SK-N-SH (cell line): ENCODE results near the gene HIPK2.

Source experiments
- ELF1 ChIP-seq: IDR thresholded peaks from 2 replicates; pipeline ENCODE4 v1.4.0; 2012
- GABPA ChIP-seq: IDR thresholded peaks from 2 replicates; pipeline ENCODE4 v1.4.0; 2012; ENCODE audit warnings: low read depth, mild to moderate bottlenecking
- NRF1 ChIP-seq: IDR thresholded peaks from 2 replicates; pipeline ENCODE4 v1.6.1; 2012; ENCODE audit warnings: low read depth, mild to moderate bottlenecking, low read length
- POLR2AphosphoS5 ChIP-seq: IDR thresholded peaks from 2 replicates; pipeline ENCODE4 v1.6.1; 2012; ENCODE audit warnings: low read depth, low read length
- RAD21 ChIP-seq: IDR thresholded peaks from 2 replicates; pipeline ENCODE4 v1.6.1; 2012; ENCODE audit warnings: mild to moderate bottlenecking, low read length
- RCOR1 ChIP-seq: fragments of 150-350 bp; IDR thresholded peaks from 2 replicates; pipeline ENCODE4 v1.6.1; 2017; ENCODE audit warnings: antibody characterized with exemption, low read length
- RFX5 ChIP-seq: IDR thresholded peaks from 2 replicates; pipeline ENCODE4 v1.6.1; 2012; ENCODE audit warnings: mild to moderate bottlenecking, improper control_type of control experiment, low read length
- SIN3A ChIP-seq: IDR thresholded peaks from 2 replicates; pipeline ENCODE4 v1.6.1; 2012; ENCODE audit warnings: low read depth, mild to moderate bottlenecking, low read length, moderate library complexity, borderline replicate concordance
- TAF1 ChIP-seq: IDR thresholded peaks from 2 replicates; pipeline ENCODE4 v1.6.1; 2012; ENCODE audit warnings: low read depth, mild to moderate bottlenecking, low read length, moderate library complexity, borderline replicate concordance
- TF ChIP-seq, protein P1 (sequence below): fragments of 200-600 bp; sonication (generic); IDR thresholded peaks from 2 replicates; pipeline ENCODE4 v1.6.1; 2017; ENCODE audit warnings: antibody characterized with exemption, mild to moderate bottlenecking, moderate library complexity
- TF ChIP-seq, protein P2 (sequence below): IDR thresholded peaks from 2 replicates; pipeline ENCODE4 v1.6.1; 2012; ENCODE audit warnings: mild to moderate bottlenecking, low read depth, low read length, moderate library complexity
- TF ChIP-seq, protein P3 (sequence below): IDR thresholded peaks from 2 replicates; pipeline ENCODE4 v1.4.0; 2012; ENCODE audit warnings: low read depth
- TF ChIP-seq, protein P4 (sequence below): IDR thresholded peaks from 2 replicates; pipeline ENCODE4 v1.4.0; 2012; ENCODE audit warnings: low read depth, borderline replicate concordance
- TF ChIP-seq, protein P5 (sequence below): fragments of 150-350 bp; IDR thresholded peaks from 2 replicates; pipeline ENCODE4 v1.6.1; 2017; ENCODE audit warnings: antibody characterized with exemption, low read length, low read depth, borderline replicate concordance

DNA sequence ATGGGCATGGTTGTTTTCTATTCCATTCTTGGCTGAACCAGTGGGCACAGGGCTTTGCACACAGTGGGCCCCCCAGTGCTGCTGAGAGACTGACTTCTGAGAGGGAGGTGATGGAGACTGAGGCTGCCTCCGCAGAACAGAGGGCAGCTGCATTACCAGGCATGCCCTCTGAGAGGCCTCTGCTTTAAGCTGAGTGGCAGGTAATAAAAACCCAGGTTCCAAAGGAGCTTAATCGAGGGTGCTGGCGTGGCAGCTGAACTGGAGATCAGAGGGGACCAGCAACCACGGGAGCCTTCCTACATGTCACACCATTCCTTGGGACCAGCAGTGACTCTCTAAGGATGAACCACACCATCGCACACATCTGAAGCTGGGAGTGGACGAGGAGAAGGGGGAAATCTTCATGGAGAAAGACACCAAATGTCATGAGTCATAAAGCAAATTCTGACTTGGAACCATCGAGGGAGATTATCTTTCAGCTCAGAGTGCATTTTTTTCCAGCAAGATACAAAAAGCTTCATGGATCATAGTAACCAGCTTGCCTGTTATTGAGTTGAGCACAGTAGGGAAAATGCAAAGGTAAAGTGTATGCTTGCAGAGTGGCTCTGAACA, 24.6 kb downstream of the HIPK2 start:
- TF ChIP-seq, protein P1, sequence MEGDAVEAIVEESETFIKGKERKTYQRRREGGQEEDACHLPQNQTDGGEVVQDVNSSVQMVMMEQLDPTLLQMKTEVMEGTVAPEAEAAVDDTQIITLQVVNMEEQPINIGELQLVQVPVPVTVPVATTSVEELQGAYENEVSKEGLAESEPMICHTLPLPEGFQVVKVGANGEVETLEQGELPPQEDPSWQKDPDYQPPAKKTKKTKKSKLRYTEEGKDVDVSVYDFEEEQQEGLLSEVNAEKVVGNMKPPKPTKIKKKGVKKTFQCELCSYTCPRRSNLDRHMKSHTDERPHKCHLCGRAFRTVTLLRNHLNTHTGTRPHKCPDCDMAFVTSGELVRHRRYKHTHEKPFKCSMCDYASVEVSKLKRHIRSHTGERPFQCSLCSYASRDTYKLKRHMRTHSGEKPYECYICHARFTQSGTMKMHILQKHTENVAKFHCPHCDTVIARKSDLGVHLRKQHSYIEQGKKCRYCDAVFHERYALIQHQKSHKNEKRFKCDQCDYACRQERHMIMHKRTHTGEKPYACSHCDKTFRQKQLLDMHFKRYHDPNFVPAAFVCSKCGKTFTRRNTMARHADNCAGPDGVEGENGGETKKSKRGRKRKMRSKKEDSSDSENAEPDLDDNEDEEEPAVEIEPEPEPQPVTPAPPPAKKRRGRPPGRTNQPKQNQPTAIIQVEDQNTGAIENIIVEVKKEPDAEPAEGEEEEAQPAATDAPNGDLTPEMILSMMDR: peak; percentile 45
- TF ChIP-seq GABPA (no peak), TAF1 (no peak), NRF1 (no peak), RFX5 (no peak), POLR2AphosphoS5 (no peak), SIN3A (no peak), RAD21 (no peak), ELF1 (no peak), RCOR1 (no peak)
- TF ChIP-seq, protein P2, sequence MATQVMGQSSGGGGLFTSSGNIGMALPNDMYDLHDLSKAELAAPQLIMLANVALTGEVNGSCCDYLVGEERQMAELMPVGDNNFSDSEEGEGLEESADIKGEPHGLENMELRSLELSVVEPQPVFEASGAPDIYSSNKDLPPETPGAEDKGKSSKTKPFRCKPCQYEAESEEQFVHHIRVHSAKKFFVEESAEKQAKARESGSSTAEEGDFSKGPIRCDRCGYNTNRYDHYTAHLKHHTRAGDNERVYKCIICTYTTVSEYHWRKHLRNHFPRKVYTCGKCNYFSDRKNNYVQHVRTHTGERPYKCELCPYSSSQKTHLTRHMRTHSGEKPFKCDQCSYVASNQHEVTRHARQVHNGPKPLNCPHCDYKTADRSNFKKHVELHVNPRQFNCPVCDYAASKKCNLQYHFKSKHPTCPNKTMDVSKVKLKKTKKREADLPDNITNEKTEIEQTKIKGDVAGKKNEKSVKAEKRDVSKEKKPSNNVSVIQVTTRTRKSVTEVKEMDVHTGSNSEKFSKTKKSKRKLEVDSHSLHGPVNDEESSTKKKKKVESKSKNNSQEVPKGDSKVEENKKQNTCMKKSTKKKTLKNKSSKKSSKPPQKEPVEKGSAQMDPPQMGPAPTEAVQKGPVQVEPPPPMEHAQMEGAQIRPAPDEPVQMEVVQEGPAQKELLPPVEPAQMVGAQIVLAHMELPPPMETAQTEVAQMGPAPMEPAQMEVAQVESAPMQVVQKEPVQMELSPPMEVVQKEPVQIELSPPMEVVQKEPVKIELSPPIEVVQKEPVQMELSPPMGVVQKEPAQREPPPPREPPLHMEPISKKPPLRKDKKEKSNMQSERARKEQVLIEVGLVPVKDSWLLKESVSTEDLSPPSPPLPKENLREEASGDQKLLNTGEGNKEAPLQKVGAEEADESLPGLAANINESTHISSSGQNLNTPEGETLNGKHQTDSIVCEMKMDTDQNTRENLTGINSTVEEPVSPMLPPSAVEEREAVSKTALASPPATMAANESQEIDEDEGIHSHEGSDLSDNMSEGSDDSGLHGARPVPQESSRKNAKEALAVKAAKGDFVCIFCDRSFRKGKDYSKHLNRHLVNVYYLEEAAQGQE: no peak
- TF ChIP-seq, protein P3, sequence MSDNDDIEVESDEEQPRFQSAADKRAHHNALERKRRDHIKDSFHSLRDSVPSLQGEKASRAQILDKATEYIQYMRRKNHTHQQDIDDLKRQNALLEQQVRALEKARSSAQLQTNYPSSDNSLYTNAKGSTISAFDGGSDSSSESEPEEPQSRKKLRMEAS: no peak
- TF ChIP-seq, protein P4, sequence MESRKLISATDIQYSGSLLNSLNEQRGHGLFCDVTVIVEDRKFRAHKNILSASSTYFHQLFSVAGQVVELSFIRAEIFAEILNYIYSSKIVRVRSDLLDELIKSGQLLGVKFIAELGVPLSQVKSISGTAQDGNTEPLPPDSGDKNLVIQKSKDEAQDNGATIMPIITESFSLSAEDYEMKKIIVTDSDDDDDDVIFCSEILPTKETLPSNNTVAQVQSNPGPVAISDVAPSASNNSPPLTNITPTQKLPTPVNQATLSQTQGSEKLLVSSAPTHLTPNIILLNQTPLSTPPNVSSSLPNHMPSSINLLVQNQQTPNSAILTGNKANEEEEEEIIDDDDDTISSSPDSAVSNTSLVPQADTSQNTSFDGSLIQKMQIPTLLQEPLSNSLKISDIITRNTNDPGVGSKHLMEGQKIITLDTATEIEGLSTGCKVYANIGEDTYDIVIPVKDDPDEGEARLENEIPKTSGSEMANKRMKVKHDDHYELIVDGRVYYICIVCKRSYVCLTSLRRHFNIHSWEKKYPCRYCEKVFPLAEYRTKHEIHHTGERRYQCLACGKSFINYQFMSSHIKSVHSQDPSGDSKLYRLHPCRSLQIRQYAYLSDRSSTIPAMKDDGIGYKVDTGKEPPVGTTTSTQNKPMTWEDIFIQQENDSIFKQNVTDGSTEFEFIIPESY: no peak
- TF ChIP-seq, protein P5, sequence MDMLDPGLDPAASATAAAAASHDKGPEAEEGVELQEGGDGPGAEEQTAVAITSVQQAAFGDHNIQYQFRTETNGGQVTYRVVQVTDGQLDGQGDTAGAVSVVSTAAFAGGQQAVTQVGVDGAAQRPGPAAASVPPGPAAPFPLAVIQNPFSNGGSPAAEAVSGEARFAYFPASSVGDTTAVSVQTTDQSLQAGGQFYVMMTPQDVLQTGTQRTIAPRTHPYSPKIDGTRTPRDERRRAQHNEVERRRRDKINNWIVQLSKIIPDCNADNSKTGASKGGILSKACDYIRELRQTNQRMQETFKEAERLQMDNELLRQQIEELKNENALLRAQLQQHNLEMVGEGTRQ: no peak
